ENCODE data around the gene REST.
"Not testable (repeated sequence)": the region's sequence is repeated elsewhere in the genome, so short reads cannot be mapped to it uniquely, and the experiment has no call there.

Gene REST

GRCh38 chr4:56908206-56909085 lies 746 bp downstream of the REST start:
- peak; percentile 78 for DNase-seq (ENCODE audit: low read depth)

GRCh38 chr4:56909086-56909894 lies 1.6 kb downstream of the REST start:
- peak; percentile 65 for DNase-seq (ENCODE audit: low read depth)

DNA sequence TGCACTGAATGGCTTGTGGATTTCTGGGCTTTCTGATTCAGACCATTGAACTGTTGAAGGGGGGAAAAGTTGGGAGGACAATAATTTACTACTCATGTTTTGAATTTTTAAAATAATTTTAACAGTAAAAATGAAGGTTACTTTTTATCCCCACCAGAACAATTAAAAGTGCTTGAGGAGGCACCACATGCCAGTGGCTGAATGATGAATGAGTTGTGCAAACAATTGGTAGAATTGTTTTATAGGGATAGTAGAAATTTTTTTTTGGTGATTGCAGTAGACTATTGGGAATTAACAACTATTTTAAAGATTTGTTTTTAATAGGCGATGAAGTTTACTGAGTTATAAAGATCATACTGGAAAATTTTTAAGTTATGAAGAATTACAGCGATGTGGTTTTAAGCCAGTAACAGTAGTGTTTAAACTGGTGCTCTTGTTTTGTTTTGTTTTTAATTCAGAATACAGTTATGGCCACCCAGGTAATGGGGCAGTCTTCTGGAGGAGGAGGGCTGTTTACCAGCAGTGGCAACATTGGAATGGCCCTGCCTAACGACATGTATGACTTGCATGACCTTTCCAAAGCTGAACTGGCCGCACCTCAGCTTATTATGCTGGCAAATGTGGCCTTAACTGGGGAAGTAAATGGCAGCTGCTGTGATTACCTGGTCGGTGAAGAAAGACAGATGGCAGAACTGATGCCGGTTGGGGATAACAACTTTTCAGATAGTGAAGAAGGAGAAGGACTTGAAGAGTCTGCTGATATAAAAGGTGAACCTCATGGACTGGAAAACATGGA lies 2.7 kb downstream of the REST start:
- no peak for DNase-seq (ENCODE audit: low read depth)

DNA sequence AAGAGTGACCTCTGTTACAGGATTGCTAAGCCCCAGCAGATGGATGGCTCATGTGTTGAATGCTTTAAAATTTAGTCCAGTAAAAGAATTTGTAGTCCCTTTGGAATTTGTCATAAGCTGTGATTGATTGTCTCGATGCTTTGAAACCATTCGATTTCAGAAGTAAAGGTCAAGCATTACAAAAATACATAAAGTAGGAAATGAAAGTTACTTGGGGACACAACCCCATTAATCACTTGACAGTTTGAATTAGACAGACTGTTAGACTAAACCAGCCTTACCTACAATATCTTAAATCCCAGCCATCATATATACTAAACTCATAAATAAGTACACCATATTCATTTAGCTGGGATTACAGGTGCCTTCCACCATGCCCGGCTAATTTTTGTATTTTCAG lies 6.6 kb downstream of the REST start:
- DNase-seq (ENCODE audit: low read depth): no peak

- DNase-seq (ENCODE audit: low read depth): not testable (repeated sequence)
These were observed 7.3 kb downstream of the REST start for GRCh38 chr4:56914977-56915376.

GRCh38 chr4:56927196-56927595 lies 19.5 kb downstream of the REST start:
- no peak for DNase-seq (ENCODE audit: low read depth)

DNA sequence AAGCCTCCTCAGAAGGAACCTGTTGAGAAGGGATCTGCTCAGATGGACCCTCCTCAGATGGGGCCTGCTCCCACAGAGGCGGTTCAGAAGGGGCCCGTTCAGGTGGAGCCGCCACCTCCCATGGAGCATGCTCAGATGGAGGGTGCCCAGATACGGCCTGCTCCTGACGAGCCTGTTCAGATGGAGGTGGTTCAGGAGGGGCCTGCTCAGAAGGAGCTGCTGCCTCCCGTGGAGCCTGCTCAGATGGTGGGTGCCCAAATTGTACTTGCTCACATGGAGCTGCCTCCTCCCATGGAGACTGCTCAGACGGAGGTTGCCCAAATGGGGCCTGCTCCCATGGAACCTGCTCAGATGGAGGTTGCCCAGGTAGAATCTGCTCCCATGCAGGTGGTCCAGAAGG lies 22.9 kb downstream of the REST start:
- no peak for DNase-seq (ENCODE audit: low read depth)

- DNase-seq (ENCODE audit: low read depth): no peak
These were observed 24.2 kb downstream of the REST start for GRCh38 chr4:56931924-56932323.

GRCh38 chr4:56937262-56937661 lies 29.6 kb downstream of the REST start:
- peak; percentile 91 for DNase-seq (ENCODE audit: low read depth)

DNA sequence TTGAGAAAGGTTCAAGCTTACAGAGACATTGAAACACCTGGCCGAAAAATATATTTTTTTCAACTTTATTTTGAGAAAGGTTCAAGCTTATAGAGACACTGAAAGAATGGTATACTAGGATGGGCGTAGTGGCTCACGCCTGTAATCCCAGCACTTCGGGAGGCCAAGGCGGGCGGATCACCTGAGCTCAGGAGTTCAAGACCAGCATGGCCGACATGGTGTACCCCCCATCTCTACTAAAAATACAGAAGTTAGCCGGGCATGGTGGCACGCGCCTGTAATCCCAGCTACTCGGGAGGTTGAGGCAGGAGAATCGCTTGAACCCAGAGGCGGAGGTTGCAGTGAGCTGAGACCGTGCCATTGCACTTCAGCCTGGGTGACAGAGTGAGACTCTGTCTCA lies 32.1 kb downstream of the REST start:
- not testable (repeated sequence) for DNase-seq (ENCODE audit: low read depth)

- DNase-seq (ENCODE audit: low read depth): no peak
These were observed 32.7 kb downstream of the REST start for GRCh38 chr4:56940403-56940802.

- DNase-seq (ENCODE audit: low read depth): no peak
These were observed 33.3 kb downstream of the REST start for GRCh38 chr4:56940971-56941370.

DNA sequence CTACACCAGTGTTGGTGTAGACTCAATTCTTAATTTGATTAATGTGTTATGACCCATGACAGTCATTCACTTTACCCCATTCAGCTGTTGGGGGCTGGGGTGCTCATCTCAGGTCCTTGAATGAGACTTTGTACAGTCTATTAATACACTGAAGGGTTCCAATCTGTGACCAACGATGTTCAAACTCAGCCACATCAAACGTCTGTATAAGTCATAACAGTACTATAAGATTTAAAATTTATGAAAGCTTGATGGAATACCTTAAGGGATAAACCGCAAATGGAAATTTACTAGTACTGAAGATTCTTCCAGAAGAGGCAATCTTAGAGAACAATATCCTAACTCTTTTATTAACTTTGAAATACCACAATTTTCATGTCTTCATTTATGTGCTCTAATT lies 33.7 kb downstream of the REST start:
- DNase-seq (ENCODE audit: low read depth): no peak

GRCh38 chr4:56953680-56954520 lies 46.2 kb downstream of the REST start:
- DNase-seq (ENCODE audit: low read depth): no peak

GRCh38 chr4:56958111-56958517 lies 50.4 kb downstream of the REST start:
- DNase-seq (ENCODE audit: low read depth): peak; percentile 99

- no peak for DNase-seq (ENCODE audit: low read depth)
These were observed 51.4 kb downstream of the REST start for GRCh38 chr4:56959100-56959499.

DNA sequence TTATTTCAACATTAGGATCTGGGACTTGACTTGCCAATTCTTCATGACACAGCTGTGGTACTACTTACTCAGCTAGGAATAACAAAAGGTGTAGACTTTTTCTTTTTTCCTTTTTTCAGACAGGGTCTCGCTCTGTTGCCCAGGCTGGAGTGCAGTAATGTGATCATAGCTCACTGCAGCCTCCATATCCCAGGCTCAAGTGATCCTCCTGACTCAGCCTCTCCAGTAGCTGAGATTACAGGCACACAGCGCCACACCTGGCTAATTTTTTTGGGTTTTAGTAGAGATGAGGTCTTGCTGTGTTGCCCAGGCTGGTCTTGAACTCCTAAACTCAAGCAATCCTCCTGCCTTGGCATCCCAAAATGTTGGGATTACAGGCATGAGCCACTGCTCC lies 53.4 kb downstream of the REST start:
- DNase-seq (ENCODE audit: low read depth): no peak

DNA sequence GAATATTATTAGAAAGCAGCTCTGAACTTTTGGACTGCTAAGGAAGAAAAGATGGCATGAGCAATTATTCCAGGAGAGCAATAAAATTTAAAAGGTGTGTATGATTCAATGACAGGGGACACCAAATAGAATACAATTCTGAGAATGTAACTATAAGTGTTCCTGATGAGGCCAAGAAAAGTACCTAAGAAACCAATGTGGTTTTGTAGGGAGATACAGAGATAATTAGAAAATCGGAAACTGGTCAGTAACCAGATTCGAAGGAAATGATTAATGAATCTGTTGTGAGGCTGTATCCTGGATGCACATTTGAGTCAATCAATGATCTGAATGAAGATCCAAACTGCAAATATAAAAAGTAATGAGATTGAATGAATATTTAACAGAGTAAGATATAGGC lies 63.7 kb downstream of the REST start:
- no peak for DNase-seq (ENCODE audit: low read depth)

DNA sequence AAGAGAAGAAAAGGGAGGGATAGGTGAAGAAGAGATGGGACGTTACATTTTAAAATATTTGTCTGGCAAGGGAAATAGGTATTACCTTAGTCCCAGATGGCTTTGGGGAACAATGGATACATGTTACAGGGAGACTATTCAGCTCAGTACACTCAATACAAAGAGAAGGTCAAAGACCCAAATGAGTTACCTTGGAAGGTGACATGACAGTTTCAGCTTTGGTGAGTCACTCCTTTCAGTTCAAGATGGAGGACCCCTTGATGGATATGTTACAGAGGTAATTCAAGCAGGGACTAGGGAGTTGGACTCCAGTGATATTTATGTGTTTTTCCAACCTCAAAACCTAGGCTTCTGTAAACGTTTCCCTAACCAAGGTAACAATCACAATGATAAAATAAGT lies 64.7 kb downstream of the REST start:
- no peak for DNase-seq (ENCODE audit: low read depth)

- no peak for DNase-seq (ENCODE audit: low read depth)
These were observed 65.1 kb downstream of the REST start for GRCh38 chr4:56972809-56973208.

- no peak for DNase-seq (ENCODE audit: low read depth)
These were observed 65.6 kb downstream of the REST start for GRCh38 chr4:56973336-56973735.

All from iris pigment epithelial cell (primary cell).